Hepatocyte (in vitro differentiated cells): ENCODE results near the gene SLC25A48.

Source experiments
- CTCF ChIP-seq: fragments of 200-600 bp; sonication (generic); IDR thresholded peaks from 2 replicates; pipeline ENCODE4 v1.5.1; 2016; ENCODE audit warnings: antibody characterized with exemption, mild to moderate bottlenecking; ENCODE audit not compliant: poor library complexity
- EZH2 ChIP-seq: fragments of 200-600 bp; sonication (generic); IDR thresholded peaks from 2 replicates; pipeline ENCODE4 v1.6.1; 2016; ENCODE audit warnings: antibody characterized with exemption, mild to moderate bottlenecking, borderline replicate concordance

GRCh38 chr5:135880278-135880677, 45.8 kb downstream of the SLC25A48 start:
- TF ChIP-seq CTCF (no peak), EZH2 (no peak)
